Measurements from ENCODE around the gene CCDC50.

GRCh38 chr3:191387441-191388077 lies 58.4 kb downstream of the CCDC50 start:
- no peak for TF ChIP-seq POLR2AphosphoS5 (IDR thresholded peaks at IDR 0.05; ENCODE audit: low read depth)
- TF ChIP-seq, protein P1, sequence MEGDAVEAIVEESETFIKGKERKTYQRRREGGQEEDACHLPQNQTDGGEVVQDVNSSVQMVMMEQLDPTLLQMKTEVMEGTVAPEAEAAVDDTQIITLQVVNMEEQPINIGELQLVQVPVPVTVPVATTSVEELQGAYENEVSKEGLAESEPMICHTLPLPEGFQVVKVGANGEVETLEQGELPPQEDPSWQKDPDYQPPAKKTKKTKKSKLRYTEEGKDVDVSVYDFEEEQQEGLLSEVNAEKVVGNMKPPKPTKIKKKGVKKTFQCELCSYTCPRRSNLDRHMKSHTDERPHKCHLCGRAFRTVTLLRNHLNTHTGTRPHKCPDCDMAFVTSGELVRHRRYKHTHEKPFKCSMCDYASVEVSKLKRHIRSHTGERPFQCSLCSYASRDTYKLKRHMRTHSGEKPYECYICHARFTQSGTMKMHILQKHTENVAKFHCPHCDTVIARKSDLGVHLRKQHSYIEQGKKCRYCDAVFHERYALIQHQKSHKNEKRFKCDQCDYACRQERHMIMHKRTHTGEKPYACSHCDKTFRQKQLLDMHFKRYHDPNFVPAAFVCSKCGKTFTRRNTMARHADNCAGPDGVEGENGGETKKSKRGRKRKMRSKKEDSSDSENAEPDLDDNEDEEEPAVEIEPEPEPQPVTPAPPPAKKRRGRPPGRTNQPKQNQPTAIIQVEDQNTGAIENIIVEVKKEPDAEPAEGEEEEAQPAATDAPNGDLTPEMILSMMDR (IDR thresholded peaks at IDR 0.05; ENCODE audit: insufficient read depth, low read length) = no peak
- no peak for TF ChIP-seq GABPA (IDR thresholded peaks at IDR 0.05; ENCODE audit: low read depth)
